Esophagus muscularis mucosa (tissue), 4 donors: Measurements from ENCODE around the gene FKTN.

ENCODE experiments used
- EP300 ChIP-seq: sonication (generic); formaldehyde crosslinking; IDR thresholded peaks from one replicate; pipeline ENCODE4 v1.6.1; 2017; ENCODE audit warnings: antibody characterized with exemption
- POLR2A ChIP-seq: fragments of 450-650 bp; IDR thresholded peaks from one replicate; pipeline ENCODE4 v1.6.1; 2017; ENCODE audit warnings: antibody characterized with exemption, moderate library complexity, mild to moderate bottlenecking, low read depth
- POLR2AphosphoS5 ChIP-seq, 2 donors: sonication (generic); formaldehyde crosslinking; IDR thresholded peaks; one replicate each; pipeline ENCODE4 v1.6.1; 2017; ENCODE audit warnings: antibody characterized with exemption in 2 of 2
- TF ChIP-seq, protein P1 (sequence below), 3 experiments: fragments of 200-600 bp in 2 of 3; fragments of 450-650 bp in 1 of 3; sonication (generic) in 2 of 3; IDR thresholded peaks; one replicate each; pipeline ENCODE4 v1.5.1; 2017 to 2019; ENCODE audit warnings: antibody characterized with exemption in 3 of 3, mild to moderate bottlenecking in 2 of 3, moderate library complexity in 1 of 3

GRCh38 chr9:105681724-105682123, 123.8 kb downstream of the FKTN start:
- TF ChIP-seq, protein P1, sequence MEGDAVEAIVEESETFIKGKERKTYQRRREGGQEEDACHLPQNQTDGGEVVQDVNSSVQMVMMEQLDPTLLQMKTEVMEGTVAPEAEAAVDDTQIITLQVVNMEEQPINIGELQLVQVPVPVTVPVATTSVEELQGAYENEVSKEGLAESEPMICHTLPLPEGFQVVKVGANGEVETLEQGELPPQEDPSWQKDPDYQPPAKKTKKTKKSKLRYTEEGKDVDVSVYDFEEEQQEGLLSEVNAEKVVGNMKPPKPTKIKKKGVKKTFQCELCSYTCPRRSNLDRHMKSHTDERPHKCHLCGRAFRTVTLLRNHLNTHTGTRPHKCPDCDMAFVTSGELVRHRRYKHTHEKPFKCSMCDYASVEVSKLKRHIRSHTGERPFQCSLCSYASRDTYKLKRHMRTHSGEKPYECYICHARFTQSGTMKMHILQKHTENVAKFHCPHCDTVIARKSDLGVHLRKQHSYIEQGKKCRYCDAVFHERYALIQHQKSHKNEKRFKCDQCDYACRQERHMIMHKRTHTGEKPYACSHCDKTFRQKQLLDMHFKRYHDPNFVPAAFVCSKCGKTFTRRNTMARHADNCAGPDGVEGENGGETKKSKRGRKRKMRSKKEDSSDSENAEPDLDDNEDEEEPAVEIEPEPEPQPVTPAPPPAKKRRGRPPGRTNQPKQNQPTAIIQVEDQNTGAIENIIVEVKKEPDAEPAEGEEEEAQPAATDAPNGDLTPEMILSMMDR (IDR thresholded peaks at IDR 0.05) = no peak
- no peak for TF ChIP-seq POLR2AphosphoS5 (IDR thresholded peaks at IDR 0.05)
- no peak for TF ChIP-seq POLR2A
- TF ChIP-seq EP300 = no peak
